ENCODE data around the gene CELF1. TPM values are rescaled to one million over a fixed set of nuclear protein-coding genes. Genes with fewer than 3 reads are reported as not detected.

Gene CELF1
- total RNA-seq, 1 experiment from 2014 or later = 152 TPM

DNA sequence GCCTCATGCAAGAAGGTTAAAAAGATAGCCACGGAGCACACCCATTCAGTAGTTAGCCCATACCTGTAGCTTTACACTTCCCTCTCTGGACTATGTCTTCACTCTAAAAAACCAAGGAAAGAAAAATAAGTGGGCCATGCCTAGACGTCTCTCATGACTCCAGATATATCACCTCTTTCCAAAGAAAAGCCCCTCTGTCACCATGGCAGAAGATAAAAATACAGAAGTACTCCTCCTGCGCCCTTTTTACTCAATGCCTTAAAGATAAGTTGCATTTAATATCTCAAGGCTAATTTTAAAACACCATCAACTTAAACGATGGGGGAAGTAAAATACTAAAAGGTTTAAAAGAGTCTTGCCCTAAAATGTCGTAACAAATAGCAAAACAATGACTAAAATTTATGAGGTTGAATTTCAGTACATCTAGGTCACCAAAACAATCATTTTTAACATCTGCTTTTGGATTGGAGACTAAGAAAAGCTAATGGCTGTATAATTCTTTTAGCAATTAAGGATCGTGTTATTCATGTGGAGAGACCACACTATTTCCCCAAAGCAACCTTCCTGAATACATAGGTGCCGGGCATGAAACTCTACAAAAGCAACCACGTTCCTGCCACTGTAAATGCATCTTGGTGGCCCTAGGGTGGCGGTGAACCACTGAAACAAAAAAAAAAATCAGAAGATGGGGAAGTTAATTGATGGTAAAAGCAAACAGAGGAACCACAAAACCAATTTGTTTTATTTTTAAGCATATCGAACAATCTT lies 46.0 kb downstream of the CELF1 start:
- H3K4me1 Mint-ChIP-seq (ENCODE audit: low read depth, unreplicated experiment) = peaks cover 34% of the 10 kb centered on the region
- POLR2A ChIA-PET = no interaction called here
- TF ChIP-seq, protein P1, sequence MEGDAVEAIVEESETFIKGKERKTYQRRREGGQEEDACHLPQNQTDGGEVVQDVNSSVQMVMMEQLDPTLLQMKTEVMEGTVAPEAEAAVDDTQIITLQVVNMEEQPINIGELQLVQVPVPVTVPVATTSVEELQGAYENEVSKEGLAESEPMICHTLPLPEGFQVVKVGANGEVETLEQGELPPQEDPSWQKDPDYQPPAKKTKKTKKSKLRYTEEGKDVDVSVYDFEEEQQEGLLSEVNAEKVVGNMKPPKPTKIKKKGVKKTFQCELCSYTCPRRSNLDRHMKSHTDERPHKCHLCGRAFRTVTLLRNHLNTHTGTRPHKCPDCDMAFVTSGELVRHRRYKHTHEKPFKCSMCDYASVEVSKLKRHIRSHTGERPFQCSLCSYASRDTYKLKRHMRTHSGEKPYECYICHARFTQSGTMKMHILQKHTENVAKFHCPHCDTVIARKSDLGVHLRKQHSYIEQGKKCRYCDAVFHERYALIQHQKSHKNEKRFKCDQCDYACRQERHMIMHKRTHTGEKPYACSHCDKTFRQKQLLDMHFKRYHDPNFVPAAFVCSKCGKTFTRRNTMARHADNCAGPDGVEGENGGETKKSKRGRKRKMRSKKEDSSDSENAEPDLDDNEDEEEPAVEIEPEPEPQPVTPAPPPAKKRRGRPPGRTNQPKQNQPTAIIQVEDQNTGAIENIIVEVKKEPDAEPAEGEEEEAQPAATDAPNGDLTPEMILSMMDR (IDR thresholded peaks at IDR 0.05; ENCODE audit: insufficient read depth in 1 of 2, low read depth in 1 of 2, low read length in 1 of 2, severe bottlenecking in 1 of 2, unreplicated experiment in 1 of 2) = no peak
- no peak overlapping the region for H3K4me3 Mint-ChIP-seq (ENCODE audit: unreplicated experiment)
- no TSS peak for BruUV-seq (replicated peaks)
- Histone ChIP-seq H3K4me1 (peaks cover 26% of the 10 kb centered on the region), H3K9me3 (no peaks in the 10 kb centered on the region), H3K36me3 (ENCODE audit: control insufficient read depth, insufficient read depth, low read length) (no peaks in the 10 kb centered on the region), H3K4me3 (ENCODE audit: low read depth, low read length) (no peak overlapping the region), H3K27me3 (replicated peaks; ENCODE audit: control insufficient read depth, insufficient read depth, low read length) (no peaks in the 10 kb centered on the region)
- H3K27me3 Mint-ChIP-seq (ENCODE audit: insufficient read depth, unreplicated experiment) = no peaks in the 10 kb centered on the region
- H3K27ac Mint-ChIP-seq (ENCODE audit: unreplicated experiment) = no peak overlapping the region
- no peak for DNase-seq
- H3K36me3 Mint-ChIP-seq (ENCODE audit: insufficient read depth, unreplicated experiment) = peaks cover 66% of the 10 kb centered on the region
- CTCF ChIA-PET = interaction anchor here (0.6 kb wide), 1 partner anchor 53 kb away, joined by 3 read pairs; no protein-coding TSS in a partner anchor
- intact Hi-C loops (cut with micrococcal nuclease; ENCODE audit: unreplicated experiment) = no loop called here
- H3K9me3 Mint-ChIP-seq (ENCODE audit: unreplicated experiment) = no peaks in the 10 kb centered on the region

DNA sequence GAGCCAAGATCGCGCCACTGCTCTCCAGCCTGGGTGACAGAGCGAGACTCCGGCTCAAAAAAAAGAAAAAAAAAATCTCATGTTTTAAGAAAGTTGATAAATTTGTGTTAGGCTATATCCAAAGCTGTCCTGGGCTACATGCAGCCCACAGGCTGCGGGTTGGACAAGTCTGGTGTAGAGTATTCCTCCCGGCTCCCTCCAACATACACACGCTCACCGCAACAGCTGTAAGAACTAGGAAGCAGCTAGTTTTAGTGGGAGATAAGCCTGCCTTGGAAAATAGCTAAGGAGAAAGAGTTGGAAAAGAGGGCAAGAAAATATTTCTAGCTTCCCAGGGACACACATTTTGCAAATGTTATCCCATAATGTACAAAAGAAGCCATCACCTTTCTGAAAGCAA lies 46.6 kb downstream of the CELF1 start:
- H3K4me3 ChIP-seq (ENCODE audit: low read depth, low read length) = no peak overlapping the region
- H3K4me1 ChIP-seq = peaks cover 26% of the 10 kb centered on the region
- no peaks in the 10 kb centered on the region for H3K36me3 ChIP-seq (ENCODE audit: control insufficient read depth, insufficient read depth, low read length)
- Mint-ChIP-seq H3K36me3 (ENCODE audit: insufficient read depth, unreplicated experiment) (peaks cover 63% of the 10 kb centered on the region), H3K27ac (ENCODE audit: unreplicated experiment) (no peak overlapping the region), H3K27me3 (ENCODE audit: insufficient read depth, unreplicated experiment) (no peaks in the 10 kb centered on the region), H3K9me3 (ENCODE audit: unreplicated experiment) (no peaks in the 10 kb centered on the region), H3K4me1 (ENCODE audit: low read depth, unreplicated experiment) (peaks cover 34% of the 10 kb centered on the region), H3K4me3 (ENCODE audit: unreplicated experiment) (no peak overlapping the region)
- no TSS peak for BruUV-seq (replicated peaks)
- TF ChIP-seq, protein P1 (IDR thresholded peaks at IDR 0.05; ENCODE audit: insufficient read depth in 1 of 2, low read depth in 1 of 2, low read length in 1 of 2, severe bottlenecking in 1 of 2, unreplicated experiment in 1 of 2) = no peak
- intact Hi-C loops (cut with micrococcal nuclease; ENCODE audit: unreplicated experiment) = no loop called here
- CTCF ChIA-PET = interaction anchor here (0.6 kb wide), 1 partner anchor 52 kb away, joined by 3 read pairs; no protein-coding TSS in a partner anchor
- H3K9me3 ChIP-seq = no peaks in the 10 kb centered on the region
- POLR2A ChIA-PET = no interaction called here
- H3K27me3 ChIP-seq (replicated peaks; ENCODE audit: control insufficient read depth, insufficient read depth, low read length) = no peaks in the 10 kb centered on the region
- DNase-seq = no peak

DNA sequence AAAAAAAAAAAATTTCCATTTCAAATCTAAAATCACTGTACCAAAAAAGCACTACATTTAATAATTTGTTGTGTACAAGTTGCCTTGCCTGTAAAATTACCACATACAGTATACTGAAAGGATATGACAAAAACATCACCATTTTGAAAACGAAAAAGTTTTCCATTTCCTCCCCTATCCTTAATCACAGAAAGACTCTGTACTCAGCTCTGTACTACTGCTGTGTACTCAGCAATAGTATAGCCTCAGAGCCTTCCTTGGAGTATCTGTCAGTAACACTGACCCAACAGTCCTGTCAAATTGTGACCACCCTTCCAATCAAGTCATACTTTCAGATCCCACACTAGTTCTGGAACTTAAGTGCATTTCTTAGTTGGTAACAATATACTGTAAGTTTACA lies 48.0 kb downstream of the CELF1 start:
- ChIA-PET POLR2A (no interaction called here), CTCF (no interaction called here)
- intact Hi-C loops (cut with micrococcal nuclease; ENCODE audit: unreplicated experiment) = no loop called here
- no peak for DNase-seq
- H3K27me3 Mint-ChIP-seq (ENCODE audit: insufficient read depth, unreplicated experiment) = no peaks in the 10 kb centered on the region
- Histone ChIP-seq H3K27me3 (replicated peaks; ENCODE audit: control insufficient read depth, insufficient read depth, low read length) (no peaks in the 10 kb centered on the region), H3K4me1 (peaks cover 21% of the 10 kb centered on the region), H3K4me3 (ENCODE audit: low read depth, low read length) (no peak overlapping the region), H3K9me3 (no peaks in the 10 kb centered on the region), H3K36me3 (ENCODE audit: control insufficient read depth, insufficient read depth, low read length) (no peaks in the 10 kb centered on the region)
- no peak overlapping the region for H3K4me3 Mint-ChIP-seq (ENCODE audit: unreplicated experiment)
- H3K27ac Mint-ChIP-seq (ENCODE audit: unreplicated experiment) = no peak overlapping the region
- H3K4me1 Mint-ChIP-seq (ENCODE audit: low read depth, unreplicated experiment) = peaks cover 31% of the 10 kb centered on the region
- peaks cover 64% of the 10 kb centered on the region for H3K36me3 Mint-ChIP-seq (ENCODE audit: insufficient read depth, unreplicated experiment)
- H3K9me3 Mint-ChIP-seq (ENCODE audit: unreplicated experiment) = no peaks in the 10 kb centered on the region
- no TSS peak for BruUV-seq (replicated peaks)
- TF ChIP-seq, protein P1 (IDR thresholded peaks at IDR 0.05; ENCODE audit: insufficient read depth in 1 of 2, low read depth in 1 of 2, low read length in 1 of 2, severe bottlenecking in 1 of 2, unreplicated experiment in 1 of 2) = no peak
